Right ventricle myocardium superior (tissue), 1 donor: ENCODE data around the gene RAB3D. TPM values are rescaled to one million over a fixed set of nuclear protein-coding genes. Genes with fewer than 3 reads are reported as not detected.
"Not testable (repeated sequence)": the region's sequence is repeated elsewhere in the genome, so short reads cannot be mapped to it uniquely, and the experiment has no call there.

Source experiments
- ATAC-seq: fragments of 200-7000 bp; cut with Tn5 transposase; one replicate; pipeline ENCODE4 v1.9.1; 2020; ENCODE audit warnings: mild to moderate bottlenecking; ENCODE audit not compliant: poor library complexity
- DNase-seq: peaks from one replicate; pipeline ENCODE4 v3.0.0-alpha.2; 2020
- intact Hi-C: fragments of 100-400 bp; cut with DNase I; formaldehyde crosslinking; loops from one replicate; pipeline ENCODE4 v1.11.2; 2022
- total RNA-seq: library from RNA; stranded (reverse); fragmentation: NEBNext Ultra II Directional; extraction: Animal tissue kit (Norgen Biotek cat#: 25700); gene quantifications from one replicate; pipeline ENCODE4 v1.2.1, GENCODE V29; 2021
- donor health status: DM: no; HTN: yes; CAD: no; lungs with severe emphysema.

Gene RAB3D
- total RNA-seq, 1 donor from 2014 or later: 7.9 TPM

DNA sequence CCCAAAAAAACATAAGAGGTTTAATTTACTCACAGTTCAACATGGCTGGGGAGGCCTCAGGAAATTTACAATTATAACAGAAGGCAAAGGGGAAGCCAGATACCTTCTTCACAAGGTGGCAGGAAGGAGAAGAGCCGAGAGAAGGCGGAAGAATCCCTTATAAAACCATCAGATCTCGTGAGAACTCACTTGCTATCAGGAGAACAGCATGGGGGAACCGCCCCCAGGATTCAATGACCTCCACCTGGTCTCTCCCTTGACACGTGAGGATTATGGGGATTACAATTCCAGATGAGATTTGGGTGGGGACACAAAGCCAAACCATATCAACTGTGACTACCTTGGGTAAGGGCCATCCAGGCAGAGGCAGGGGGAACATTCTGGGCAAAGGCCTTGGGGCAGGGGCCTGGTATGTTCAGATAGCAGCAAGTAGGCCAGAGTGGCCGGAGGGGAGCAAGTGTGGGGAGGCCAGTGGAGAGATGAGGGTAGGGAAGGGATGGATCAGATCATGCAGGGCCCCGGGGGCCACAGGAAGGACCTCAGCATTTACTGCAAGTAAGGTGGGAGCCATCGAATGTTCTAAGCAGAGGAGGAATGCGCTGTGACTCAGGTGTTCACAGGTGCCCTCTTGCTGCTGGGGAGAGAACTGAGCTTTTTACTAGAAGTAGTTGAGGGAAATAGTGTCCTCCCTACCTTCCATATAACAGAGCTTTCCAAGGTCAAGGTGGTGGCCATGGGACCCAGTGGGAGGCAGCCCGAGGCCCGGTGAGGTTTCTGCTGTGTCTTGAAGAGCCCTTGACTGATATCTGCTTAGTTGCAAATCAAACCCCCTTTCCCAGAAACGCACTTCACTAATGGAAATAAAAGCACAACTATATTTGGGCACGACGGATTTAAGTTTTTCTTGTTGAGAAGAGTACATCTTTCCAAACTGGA is 18.0 kb downstream of the RAB3D start:
- DNase-seq: no peak
- intact Hi-C loops: no loop called here
- no peak for ATAC-seq

DNA sequence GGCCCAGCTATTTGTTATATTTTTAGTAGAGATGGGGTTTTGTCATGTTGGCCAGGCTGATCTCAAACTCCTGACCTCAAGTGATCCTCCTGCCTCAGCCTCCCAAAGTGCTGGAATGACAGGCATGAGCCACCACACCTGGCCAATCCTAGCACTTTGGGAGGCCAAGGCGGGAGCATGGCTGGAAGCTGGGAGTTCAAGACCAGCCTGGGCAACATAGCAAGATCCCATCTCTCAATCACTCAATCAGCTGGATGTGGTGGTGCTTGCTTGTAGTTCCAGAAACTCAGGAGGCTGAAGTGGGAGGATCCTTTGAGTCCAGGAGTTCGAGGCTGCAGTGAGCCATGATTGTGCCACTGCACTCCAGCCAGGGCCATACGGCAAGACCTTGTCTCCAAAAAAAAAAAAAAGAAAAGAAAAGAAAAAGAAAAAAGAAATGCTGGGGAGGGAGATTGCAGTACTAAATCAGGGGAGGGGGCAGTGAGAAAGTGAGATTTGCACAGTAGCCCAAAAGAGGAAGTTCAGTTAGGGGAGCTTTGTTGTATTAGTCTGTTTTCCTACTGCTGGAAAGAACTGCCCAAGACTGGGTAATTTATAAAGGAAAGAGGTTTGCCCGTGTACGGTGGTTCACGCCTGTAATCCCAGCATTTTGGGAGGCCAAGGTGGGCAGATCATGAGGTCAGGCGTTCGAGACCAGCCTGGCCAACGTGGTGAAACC is 19.0 kb downstream of the RAB3D start:
- intact Hi-C loops, ATAC-seq: not testable (repeated sequence)

DNA sequence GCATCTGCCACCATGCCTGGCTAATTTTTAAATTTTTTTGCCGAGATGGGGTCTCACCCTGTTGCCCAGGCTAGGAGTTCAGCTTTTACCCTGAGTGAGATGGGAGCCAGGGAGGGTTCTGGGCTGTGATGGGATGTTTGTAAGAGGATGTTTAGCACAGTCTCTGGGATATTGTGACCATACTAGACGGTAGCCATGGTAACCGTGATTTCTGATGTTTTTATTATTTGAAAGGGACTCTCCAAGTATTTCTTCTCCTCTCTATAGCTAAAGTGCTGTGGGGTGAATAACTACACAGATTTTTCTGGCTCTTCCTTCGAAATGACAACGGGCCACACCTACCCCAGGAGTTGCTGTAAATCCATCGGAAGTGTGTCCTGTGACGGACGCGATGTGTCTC is 33.1 kb downstream of the RAB3D start:
- intact Hi-C loops: no loop called here
- ATAC-seq: no peak
- no peak for DNase-seq

More for the DNA sequence above, 19.0 kb downstream of the RAB3D start:
- DNase-seq: not testable (repeated sequence)

DNA sequence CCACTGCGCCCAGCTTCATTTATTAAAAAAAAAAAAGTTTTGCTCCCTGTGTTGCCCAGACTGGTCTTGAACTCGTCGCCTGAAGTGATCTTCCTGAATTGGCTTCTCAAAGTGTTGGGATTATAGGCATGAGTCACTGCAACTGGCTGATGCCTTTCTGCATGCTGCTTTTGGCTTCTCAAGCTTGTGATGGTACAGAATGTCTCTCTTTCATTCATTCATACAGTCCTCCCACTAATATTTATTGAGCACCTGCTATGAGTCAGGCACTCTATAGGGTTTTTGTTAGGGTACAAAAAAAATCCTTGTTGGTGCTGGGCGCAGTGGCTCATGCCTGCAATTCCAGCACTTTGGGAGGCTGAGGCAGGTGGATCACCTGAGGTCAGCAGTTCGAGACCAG is 34.5 kb downstream of the RAB3D start:
- DNase-seq: no peak
- intact Hi-C loops: no loop called here
- no peak for ATAC-seq

DNA sequence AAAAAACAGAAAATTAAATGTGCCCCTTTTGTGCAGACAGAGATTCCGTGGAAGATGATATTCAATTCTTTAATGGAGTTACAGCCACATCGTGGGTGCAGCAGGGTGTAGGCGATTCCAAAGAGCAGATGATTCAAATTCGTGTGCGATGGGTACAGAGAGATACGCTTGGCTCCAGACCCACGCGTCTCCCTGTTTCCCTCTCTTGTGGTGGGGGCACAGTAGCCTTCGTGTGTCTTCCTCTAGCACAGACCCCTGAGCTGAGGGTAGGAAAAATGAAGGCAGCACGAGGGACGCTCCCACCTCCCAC is 38.7 kb downstream of the RAB3D start:
- intact Hi-C loops: no loop called here
- ATAC-seq (no peak), DNase-seq (no peak)

DNA sequence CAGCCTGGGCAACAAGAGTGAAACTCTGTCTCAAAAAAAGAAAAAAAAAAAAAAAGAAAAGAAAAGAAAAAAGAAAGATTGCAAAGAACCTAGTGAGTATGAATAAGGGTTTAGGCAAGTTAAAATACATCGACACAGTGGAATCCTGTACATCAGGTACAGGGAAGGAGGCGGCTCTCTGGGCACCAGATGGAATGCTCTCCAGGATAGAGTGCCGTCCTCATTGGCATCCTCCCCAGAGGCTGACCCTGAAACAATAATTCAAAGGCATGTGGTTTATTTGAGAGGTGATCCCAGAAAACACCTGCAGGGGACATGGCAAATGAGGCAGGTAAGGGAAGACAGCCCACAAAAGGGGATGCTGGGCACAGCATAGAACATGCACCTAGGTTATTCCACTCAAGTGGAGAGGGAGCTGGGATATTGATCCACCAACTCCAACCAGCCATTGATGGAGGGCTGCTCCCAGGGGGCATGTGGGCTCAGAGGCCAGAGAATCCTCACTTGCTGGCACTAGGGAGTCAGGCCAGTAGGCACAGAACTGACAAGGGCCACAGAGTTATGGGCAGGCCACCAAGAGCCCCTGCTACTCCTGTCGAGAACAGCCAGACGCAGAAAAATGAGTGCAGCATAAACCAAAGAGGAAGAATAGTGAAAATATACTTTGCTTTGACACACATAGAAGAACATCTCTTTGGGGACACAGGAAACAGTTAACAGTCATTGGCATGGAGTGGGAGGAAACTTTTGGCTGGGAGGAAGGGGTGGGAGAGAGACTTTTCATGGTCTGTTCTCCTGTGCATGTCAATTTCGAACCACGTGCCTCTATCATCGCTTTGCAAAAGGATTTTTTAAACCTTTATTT is 39.3 kb downstream of the RAB3D start:
- DNase-seq (no peak), ATAC-seq (no peak)
- intact Hi-C loops: loop anchor here (10.0 kb wide), 2 partner anchors 85 to 285 kb away; partner anchors contain the start of gene EPOR

DNA sequence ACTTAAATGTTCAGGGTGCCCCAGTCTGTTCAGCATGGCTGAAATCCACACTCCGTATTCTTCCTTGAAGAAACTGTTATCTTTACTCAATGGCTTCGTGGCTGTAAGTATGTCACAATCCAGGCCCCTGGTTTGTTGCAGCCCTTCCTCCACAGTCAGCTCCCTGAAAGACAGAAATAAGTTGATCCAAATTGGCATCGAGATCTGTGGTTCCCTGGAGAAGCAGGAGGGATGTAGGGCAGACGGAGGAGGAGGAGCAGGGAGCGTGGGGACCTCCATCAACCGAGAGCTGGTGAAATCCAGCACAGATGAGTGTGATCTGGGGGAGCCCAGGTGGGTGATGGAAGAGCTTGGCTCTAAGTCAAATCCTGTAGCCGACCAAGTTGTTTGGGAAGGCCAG is 43.2 kb downstream of the RAB3D start:
- intact Hi-C loops: loop anchor here (10.0 kb wide), 2 partner anchors 89 to 289 kb away; partner anchors contain the start of gene EPOR
- DNase-seq (peak; percentile 54), ATAC-seq (peak; percentile 38)

DNA sequence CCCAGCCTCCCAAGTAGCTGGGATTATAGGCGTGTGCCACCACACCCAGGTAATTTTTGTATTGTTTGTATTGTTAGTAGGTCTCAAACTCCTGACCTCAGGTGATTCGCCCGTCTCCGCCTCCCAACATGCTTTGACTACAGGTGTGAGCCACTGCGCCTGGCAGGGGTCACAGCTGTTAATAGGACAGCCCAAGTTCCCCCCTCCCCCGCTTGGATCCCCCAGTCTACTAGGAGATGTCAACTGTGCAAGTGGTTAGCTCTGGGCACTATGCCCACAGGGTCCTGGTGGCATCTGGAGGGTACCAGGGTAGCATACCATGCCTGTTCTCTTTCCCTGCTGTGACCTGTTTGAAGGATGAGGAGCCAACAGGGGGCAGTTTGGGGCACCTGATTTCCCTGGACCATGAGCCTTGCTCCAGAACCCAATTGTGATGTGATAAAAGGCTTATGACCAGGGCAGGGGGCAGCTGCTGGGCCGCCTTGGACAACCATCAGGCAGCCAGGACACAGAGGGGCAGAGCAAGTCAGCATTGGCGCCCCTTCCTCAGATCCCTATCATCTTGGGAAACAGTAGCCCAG is 43.7 kb downstream of the RAB3D start, which contains the start of gene TSPAN16:
Gene TSPAN16 (plus strand): TSS at position 496 of the 581 bp plus-strand sequence. CDS start 138 bp downstream, outside the sequence.
- DNase-seq: no peak
- ATAC-seq: no peak

DNA sequence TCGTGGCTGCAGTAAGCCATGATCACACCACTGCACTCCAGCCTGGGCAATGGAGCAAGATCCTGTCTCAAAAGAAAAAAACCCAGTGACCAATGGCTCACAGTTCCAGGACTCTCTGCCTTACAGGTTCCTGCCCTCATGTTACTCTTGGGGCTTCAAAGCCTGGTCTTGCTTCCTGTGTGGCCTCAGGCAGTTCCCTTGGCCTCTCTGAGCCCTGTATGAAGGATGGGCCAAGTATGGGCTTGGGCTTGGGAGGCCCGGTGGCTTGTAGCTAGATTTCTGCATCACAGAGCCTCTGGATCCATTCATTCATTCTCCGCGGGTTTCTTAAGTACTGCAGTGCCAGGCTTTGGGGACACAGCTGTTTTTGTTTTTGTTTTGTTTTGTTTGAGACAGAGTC is 44.3 kb downstream of the RAB3D start:
- ATAC-seq (no peak), DNase-seq (no peak)
- intact Hi-C loops: loop anchor here (10.0 kb wide), 2 partner anchors 90 to 290 kb away; partner anchors contain the start of gene EPOR

More for the DNA sequence above, 43.7 kb downstream of the RAB3D start, which contains the start of gene TSPAN16:
- intact Hi-C loops: loop anchor here (10.0 kb wide), 2 partner anchors 89 to 289 kb away; partner anchors contain the start of gene EPOR

DNA sequence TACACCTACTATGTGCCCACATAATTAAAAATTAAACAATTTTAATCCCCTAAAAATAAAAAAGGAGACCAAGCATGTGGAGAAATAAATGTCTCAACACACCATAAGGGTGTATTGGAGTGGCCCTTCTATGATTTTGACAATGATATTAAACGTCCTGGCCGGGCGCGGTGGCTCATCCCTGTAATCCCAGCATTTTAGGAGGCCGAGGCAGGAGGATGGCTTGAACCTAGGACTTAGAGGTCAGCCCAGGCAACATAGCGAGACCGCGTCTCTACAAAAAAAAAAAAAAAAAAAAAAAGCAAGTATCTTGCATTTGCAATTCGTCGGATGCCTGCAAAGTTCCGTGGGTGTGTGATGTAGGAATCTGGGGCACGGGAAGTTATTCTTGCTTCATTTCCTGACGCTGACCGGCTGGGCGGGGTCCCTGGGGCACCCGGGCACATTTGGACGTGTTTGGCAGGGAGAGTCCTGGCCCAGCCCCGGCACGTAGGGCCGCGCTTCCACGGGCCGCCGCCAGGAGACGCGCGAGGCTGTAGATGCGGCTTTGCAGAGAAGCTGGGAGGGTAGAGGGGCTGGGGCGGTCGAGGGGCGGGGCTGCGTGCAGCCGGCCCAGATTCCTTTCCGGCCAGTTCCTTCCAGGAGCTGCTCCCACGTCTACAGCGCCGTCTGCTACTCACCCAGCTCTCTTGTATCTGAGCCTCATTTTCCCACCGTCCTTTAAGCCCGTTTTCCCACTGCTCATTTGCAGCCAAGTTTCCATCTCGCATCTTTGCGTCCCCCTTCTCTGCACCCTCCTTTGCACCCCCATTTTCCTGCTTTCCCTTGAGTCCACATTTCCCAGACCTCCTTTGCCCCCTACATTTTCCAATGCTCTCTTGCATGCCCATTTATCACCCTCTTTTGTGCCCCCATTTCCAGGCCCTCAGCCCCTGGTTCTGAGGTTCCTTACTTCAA is 45.7 kb downstream of the RAB3D start:
- ATAC-seq (peak; percentile 98), DNase-seq (peak; percentile 98)
- intact Hi-C loops: loop anchor here (5.0 to 10.0 kb wide), 3 partner anchors 91 to 291 kb away; partner anchors contain the start of gene EPOR

DNA sequence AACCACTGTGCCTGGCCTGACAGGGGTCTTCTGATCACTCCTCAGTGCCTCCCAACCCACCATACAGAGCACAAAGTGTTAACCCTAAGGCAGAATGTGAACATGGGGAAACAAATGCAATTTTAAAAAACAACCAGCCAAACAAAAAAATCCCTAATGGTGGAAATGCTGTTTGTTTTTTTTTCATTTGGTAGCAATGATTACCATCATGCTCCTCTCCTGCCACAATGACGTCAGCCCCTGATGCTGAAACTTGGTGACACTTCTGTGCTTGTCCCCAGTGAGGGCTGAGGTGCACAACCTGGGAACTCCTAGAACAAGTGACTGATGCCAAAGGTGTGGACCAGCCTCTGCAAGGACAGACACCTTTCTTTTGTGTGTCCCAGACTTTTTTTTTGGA is 47.5 kb downstream of the RAB3D start:
- intact Hi-C loops: loop anchor here (5.0 to 10.0 kb wide), 3 partner anchors 93 to 293 kb away; partner anchors contain the start of gene EPOR
- no peak for ATAC-seq
- DNase-seq: no peak

DNA sequence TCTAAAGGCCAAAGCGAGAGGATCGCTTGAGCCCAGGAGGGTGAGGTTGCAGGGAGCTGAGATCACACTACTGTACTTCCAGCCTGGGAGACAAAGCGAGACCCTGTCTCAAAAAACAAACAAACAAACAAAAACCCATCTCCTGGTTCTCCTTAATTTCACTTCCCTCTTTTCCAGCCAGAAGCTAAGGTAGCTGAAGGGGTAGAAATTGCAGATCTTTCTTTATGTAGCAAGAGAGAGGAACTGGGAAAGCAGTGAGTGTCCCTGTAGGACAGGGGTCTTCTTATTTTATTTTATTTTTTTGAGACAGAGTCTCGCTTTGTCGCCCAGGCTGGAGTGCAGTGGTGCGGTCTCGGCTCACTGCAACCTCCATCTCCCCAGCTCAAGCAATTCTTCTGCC is 48.0 kb downstream of the RAB3D start:
- ATAC-seq: no peak
- intact Hi-C loops: loop anchor here (5.0 to 10.0 kb wide), 3 partner anchors 93 to 293 kb away; partner anchors contain the start of gene EPOR
- no peak for DNase-seq

DNA sequence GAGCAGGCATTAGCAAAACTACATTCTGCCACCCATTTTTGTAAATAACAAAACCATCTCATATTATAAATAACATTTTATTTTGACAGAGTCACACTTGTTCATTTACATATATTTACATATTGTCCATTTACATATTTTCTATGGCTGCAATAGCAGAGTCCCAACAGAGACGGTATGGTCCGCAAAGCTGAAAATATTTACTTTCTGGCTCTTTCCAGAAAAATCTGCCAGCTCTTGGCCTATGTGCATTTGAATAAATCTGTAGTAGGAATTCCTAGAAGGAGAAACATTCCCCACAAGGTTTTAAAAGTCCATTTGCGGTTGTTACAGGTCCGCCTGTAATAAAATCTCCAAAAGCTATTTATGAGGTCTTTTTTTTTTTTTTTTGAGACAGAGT is 49.2 kb downstream of the RAB3D start:
- DNase-seq (no peak), ATAC-seq (no peak)
- intact Hi-C loops: loop anchor here (5.0 to 10.0 kb wide), 3 partner anchors 95 to 295 kb away; partner anchors contain the start of gene EPOR

DNA sequence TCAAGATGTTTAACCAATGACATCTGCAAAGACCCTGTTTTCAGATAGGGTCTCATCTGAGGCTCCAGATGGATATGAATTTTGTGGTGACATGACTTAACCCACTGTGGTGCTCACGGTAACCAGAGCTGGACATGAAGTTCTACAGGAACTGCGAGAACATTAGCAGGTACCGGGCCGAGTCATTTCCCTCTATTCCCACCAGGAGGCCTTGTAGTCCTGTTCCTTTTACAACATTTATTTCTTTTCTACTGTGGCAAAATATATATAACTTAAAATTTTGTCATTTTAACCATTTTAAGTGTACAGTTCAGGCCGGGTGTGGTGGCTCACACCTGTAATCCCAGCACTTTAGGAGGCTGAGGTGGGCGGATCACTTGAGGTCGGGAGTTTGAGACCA is 51.1 kb downstream of the RAB3D start:
- ATAC-seq (no peak), DNase-seq (no peak)
- intact Hi-C loops: no loop called here

DNA sequence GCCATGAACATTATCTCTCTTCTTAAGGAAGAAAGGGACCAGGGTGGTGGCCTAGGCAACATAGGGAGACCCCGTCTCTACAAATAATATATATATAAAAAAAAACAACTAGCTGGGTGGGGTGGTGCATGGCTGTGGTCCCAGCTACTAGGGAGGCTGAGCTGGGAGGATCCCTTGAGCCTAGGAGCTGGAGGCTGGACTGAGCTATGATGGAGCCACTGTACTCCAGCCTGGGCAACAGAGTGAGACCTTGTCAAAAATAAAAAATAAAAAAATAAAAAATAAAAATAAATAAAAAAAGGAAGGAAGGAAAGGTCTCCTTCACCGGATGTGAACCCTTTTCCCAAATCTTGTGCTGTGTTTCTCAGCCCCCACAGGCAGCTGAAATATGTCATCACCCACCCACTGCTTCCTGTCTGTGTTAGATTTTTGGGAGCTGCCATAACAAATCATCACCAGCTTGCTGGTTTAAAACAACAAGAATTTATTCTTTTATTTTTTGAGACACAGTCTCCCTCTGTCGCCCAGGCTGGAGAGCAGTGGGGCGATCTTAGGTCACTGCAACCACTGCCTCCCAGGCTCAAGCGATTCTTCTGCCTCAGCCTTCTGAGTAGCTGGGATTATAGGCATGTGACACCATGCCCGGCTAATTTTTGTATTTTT is 53.0 kb downstream of the RAB3D start:
- DNase-seq (no peak), ATAC-seq (peak; percentile 61)
- intact Hi-C loops: no loop called here

DNA sequence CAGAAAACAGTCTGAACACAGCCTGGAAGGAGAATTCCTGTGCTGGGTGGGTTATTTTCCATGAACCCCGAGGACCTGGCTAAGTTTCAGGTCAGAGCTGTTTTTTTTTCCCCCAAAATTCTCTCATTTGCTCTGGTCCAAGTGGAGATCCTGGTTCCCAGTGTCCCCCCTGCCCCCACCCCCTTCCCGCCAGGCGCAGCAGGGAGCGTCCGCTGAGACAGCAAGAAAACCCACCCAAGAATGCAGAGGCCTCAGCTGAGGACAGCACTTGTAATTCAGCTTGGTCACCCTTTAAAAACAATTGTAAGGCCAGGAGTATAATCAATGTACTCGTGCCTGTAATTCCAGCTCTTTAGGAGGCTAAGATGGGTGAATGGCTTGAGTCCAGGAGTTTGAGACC is 54.9 kb downstream of the RAB3D start:
- no peak for ATAC-seq
- intact Hi-C loops: loop anchor here (5.0 kb wide), 1 partner anchor 37 kb away; no protein-coding TSS in a partner anchor
- DNase-seq: no peak
